ENCODE measurements around the gene NTHL1.

Gene NTHL1

DNA sequence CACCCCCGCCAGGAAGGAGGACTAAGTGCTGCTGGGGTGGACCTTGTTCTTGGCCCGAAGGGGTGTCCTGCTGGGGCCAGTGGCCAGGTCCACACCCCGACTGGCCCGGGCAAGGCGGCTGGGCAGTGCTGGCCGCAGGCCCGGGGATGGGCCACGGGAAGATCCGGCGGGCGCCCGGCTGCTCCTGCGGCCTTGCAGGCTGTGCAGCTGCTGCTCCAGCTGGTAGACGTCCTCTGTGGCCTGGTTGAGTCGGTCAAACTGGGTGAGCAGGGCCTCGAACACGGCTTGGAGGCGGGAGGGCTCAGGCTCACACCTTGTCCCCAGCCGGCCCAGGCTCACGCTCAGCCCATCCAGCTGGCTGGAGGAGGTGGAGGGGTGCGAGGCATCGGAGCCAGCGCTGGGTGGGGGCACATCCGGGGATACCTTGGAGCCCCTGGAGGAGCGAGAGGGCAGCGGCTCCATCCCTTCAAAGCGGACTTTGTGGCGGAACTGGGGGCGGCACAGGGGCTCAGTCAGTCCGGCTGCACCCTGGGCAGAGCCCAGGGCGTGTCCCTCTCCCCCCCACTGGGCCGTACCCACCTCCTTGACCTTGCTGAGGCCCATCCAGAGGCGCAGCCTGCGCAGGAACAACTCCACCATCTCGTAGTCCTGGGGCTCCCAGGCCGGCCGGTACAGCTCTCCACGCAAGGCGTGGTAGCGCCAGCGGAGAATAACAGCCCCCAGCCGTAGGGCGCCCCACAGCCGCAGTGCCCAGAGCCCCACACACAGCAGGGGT lies 42.3 kb upstream of the NTHL1 start:
- Histone ChIP-seq H3F3A (ENCODE audit: control insufficient read depth, insufficient read depth) (no peaks in the 10 kb centered on the region), H3K4me1 (ENCODE audit: control insufficient read depth, low read length) (peaks cover 6% of the 10 kb centered on the region), H4K20me1 (ENCODE audit: control insufficient read depth, insufficient read depth, low read depth, low read length) (no peaks in the 10 kb centered on the region), H3K27ac (ENCODE audit: low read depth, low read length) (no peak overlapping the region), H3K9me2 (replicated peaks; ENCODE audit: control insufficient read depth, low read length) (no peaks in the 10 kb centered on the region), H3K36me3 (ENCODE audit: control insufficient read depth, low read length) (peaks cover 36% of the 10 kb centered on the region), H3K4me3 (ENCODE audit: low read length) (no peak overlapping the region), H3K27me3 (ENCODE audit: control insufficient read depth, low read length) (no peaks in the 10 kb centered on the region), H3K9me3 (ENCODE audit: control insufficient read depth, insufficient read depth, low read length) (no peaks in the 10 kb centered on the region), H3K4me2 (ENCODE audit: low read length) (no peak overlapping the region), H3K79me2 (ENCODE audit: control insufficient read depth, low read length) (no peaks in the 10 kb centered on the region)
- no peak for TF ChIP-seq EZH2phosphoT487 (IDR thresholded peaks at IDR 0.05; ENCODE audit: borderline replicate concordance, low read length)
- TF ChIP-seq, protein P1, sequence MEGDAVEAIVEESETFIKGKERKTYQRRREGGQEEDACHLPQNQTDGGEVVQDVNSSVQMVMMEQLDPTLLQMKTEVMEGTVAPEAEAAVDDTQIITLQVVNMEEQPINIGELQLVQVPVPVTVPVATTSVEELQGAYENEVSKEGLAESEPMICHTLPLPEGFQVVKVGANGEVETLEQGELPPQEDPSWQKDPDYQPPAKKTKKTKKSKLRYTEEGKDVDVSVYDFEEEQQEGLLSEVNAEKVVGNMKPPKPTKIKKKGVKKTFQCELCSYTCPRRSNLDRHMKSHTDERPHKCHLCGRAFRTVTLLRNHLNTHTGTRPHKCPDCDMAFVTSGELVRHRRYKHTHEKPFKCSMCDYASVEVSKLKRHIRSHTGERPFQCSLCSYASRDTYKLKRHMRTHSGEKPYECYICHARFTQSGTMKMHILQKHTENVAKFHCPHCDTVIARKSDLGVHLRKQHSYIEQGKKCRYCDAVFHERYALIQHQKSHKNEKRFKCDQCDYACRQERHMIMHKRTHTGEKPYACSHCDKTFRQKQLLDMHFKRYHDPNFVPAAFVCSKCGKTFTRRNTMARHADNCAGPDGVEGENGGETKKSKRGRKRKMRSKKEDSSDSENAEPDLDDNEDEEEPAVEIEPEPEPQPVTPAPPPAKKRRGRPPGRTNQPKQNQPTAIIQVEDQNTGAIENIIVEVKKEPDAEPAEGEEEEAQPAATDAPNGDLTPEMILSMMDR (IDR thresholded peaks at IDR 0.05; ENCODE audit: low read depth, low read length, poor library complexity, severe bottlenecking): no peak

DNA sequence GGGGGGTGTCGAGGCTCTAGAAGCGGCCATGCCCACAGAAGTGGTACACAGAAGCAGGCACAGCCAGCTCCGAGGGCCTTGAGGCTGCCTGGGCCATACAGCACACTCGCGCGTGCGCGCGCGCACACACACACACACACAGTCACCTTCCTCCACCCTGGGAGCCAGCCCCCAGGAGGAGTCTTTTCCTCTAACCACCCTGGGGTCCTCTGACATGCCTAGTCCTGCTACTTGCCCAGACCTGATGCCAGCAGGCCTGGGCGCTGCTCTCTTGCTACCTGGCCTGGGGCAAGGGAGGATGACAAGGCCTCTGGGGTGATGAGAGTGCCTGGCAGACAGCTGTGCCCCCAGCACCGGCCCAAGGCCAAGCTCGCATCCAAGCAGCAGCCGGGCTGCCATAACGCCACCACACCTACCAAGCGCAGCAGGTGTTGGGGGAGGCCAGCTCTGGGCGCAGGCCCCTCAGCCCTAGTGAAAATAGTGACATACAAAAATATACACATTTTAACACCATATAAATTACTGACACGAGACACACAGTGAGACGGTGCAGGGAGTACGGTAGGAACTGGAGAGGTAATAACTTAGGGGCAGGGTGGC lies 41.2 kb upstream of the NTHL1 start:
- Histone ChIP-seq H3K27ac (ENCODE audit: low read depth, low read length) (no peak overlapping the region), H3F3A (ENCODE audit: control insufficient read depth, insufficient read depth) (no peaks in the 10 kb centered on the region), H3K4me3 (ENCODE audit: low read length) (no peak overlapping the region), H3K9me3 (ENCODE audit: control insufficient read depth, insufficient read depth, low read length) (no peaks in the 10 kb centered on the region), H3K27me3 (ENCODE audit: control insufficient read depth, low read length) (no peaks in the 10 kb centered on the region), H3K36me3 (ENCODE audit: control insufficient read depth, low read length) (peaks cover 36% of the 10 kb centered on the region), H3K79me2 (ENCODE audit: control insufficient read depth, low read length) (no peaks in the 10 kb centered on the region), H3K4me2 (ENCODE audit: low read length) (no peak overlapping the region), H3K4me1 (ENCODE audit: control insufficient read depth, low read length) (peaks cover 6% of the 10 kb centered on the region), H3K9me2 (replicated peaks; ENCODE audit: control insufficient read depth, low read length) (no peaks in the 10 kb centered on the region), H4K20me1 (ENCODE audit: control insufficient read depth, insufficient read depth, low read depth, low read length) (no peaks in the 10 kb centered on the region)
- TF ChIP-seq, protein P1 (IDR thresholded peaks at IDR 0.05; ENCODE audit: low read depth, low read length, poor library complexity, severe bottlenecking): no peak
- TF ChIP-seq EZH2phosphoT487 (IDR thresholded peaks at IDR 0.05; ENCODE audit: borderline replicate concordance, low read length): no peak

DNA sequence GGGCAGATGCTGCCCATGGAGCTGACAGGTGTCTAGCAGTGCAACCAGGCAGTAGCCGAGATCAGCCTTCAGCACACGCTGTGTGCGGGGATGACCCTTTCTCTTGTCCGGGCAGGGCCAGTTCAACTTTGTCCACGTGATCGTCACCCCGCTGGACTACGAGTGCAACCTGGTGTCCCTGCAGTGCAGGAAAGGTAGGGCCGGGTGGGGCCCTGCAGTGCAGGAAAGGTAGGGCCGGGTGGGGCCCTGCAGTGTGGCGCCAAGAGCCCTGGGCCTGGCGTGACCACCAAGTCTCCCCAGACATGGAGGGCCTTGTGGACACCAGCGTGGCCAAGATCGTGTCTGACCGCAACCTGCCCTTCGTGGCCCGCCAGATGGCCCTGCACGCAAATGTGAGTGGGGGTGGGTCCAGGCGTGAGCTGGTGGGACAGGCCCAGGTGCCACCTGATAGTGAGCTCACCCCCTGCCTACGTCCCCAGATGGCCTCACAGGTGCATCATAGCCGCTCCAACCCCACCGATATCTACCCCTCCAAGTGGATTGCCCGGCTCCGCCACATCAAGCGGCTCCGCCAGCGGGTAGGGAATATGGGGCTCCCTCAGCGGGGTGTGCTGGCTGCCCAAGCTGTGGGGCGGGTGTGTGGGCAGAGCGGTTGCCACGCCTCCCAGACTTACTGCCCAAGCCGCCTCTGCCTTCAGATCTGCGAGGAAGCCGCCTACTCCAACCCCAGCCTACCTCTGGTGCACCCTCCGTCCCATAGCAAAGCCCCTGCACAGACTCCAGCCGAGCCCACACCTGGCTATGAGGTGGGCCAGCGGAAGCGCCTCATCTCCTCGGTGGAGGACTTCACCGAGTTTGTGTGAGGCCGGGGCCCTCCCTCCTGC lies 40.4 kb upstream of the NTHL1 start:
- Histone ChIP-seq H3K4me2 (ENCODE audit: low read length) (no peak overlapping the region), H3K27me3 (ENCODE audit: control insufficient read depth, low read length) (no peaks in the 10 kb centered on the region), H3K4me3 (ENCODE audit: low read length) (no peak overlapping the region), H3K79me2 (ENCODE audit: control insufficient read depth, low read length) (no peaks in the 10 kb centered on the region), H3K9me2 (replicated peaks; ENCODE audit: control insufficient read depth, low read length) (no peaks in the 10 kb centered on the region), H4K20me1 (ENCODE audit: control insufficient read depth, insufficient read depth, low read depth, low read length) (no peaks in the 10 kb centered on the region), H3K4me1 (ENCODE audit: control insufficient read depth, low read length) (peaks cover 6% of the 10 kb centered on the region), H3F3A (ENCODE audit: control insufficient read depth, insufficient read depth) (no peaks in the 10 kb centered on the region), H3K9me3 (ENCODE audit: control insufficient read depth, insufficient read depth, low read length) (no peaks in the 10 kb centered on the region), H3K36me3 (ENCODE audit: control insufficient read depth, low read length) (peaks cover 36% of the 10 kb centered on the region), H3K27ac (ENCODE audit: low read depth, low read length) (no peak overlapping the region)
- no peak for TF ChIP-seq EZH2phosphoT487 (IDR thresholded peaks at IDR 0.05; ENCODE audit: borderline replicate concordance, low read length)
- TF ChIP-seq, protein P1 (IDR thresholded peaks at IDR 0.05; ENCODE audit: low read depth, low read length, poor library complexity, severe bottlenecking): no peak

Measured in DOHH2 (cell line).